PC-3 (cell line): ENCODE data around the gene ARHGDIB. TPM values are rescaled to one million over a fixed set of nuclear protein-coding genes. Genes with fewer than 3 reads are reported as not detected.
A peak's percentile ranks its signal among the peaks of the same experiment; 100 is the strongest.

Source experiments
- ATAC-seq: fragments of 200-7000 bp; cut with Tn5 transposase; 2 replicates; pipeline ENCODE4 v1.9.1; 2020; ENCODE audit warnings: mild to moderate bottlenecking, moderate library complexity
- BruUV-seq: library from RNA; stranded (reverse); fragments of 400-500 nt; replicated peaks from 2 replicates; lab custom pipeline; 2021; lab: Mats Ljungman, UMichigan
- CTCF ChIA-PET: fragments of 300-600 bp; sonication (Branson Sonifier 250); formaldehyde crosslinking; loops from one replicate; lab custom pipeline; 2022; ENCODE audit warnings: antibody characterized with exemption; lab: Charles Lee
- POLR2A ChIA-PET: fragments of 300-600 bp; sonication (Branson Sonifier 250); formaldehyde crosslinking; loops from one replicate; lab custom pipeline; 2022; ENCODE audit warnings: antibody characterized with exemption; ENCODE audit not compliant: unreplicated experiment; lab: Charles Lee
- DNase-seq: peaks from one replicate; pipeline ENCODE4 v3.0.0-alpha.2; 2015
- H2AFZ ChIP-seq: fragments of 300-600 bp; sonication (generic); 2 replicates; pipeline ENCODE4 v1.6.0; 2016; ENCODE audit warnings: antibody characterized with exemption, low read length
- H3F3A ChIP-seq: fragments of 300-600 bp; sonication (generic); one replicate; pipeline ENCODE4 v1.6.0; 2017; ENCODE audit warnings: antibody characterized with exemption, low read length, control low read depth, mild to moderate bottlenecking; ENCODE audit not compliant: unreplicated experiment
- H3K27ac ChIP-seq: fragments of 300-600 bp; sonication (generic); 2 replicates; pipeline ENCODE4 v1.5.1; 2016; ENCODE audit warnings: mild to moderate bottlenecking, low read length
- H3K27me3 ChIP-seq: fragments of 300-600 bp; sonication (generic); 2 replicates; pipeline ENCODE4 v1.6.1; 2016; ENCODE audit warnings: low read length, mixed read lengths
- H3K36me3 ChIP-seq: fragments of 300-600 bp; sonication (generic); 2 replicates; pipeline ENCODE4 v1.6.1; 2016; ENCODE audit warnings: low read depth, mixed run types, low read length, mixed read lengths
- H3K4me1 ChIP-seq: fragments of 300-600 bp; sonication (generic); 2 replicates; pipeline ENCODE4 v1.5.1; 2016; ENCODE audit warnings: low read length; ENCODE audit not compliant: insufficient read depth
- H3K4me2 ChIP-seq: fragments of 300-600 bp; sonication (generic); 2 replicates; pipeline ENCODE4 v1.6.0; 2016; ENCODE audit warnings: low read length
- H3K4me3 ChIP-seq: fragments of 300-600 bp; sonication (generic); 2 replicates; pipeline ENCODE4 v1.5.1; 2016; ENCODE audit warnings: mild to moderate bottlenecking, low read length, mixed read lengths
- H3K79me2 ChIP-seq: fragments of 300-600 bp; sonication (generic); 2 replicates; pipeline ENCODE4 v1.6.1; 2017; ENCODE audit warnings: low read length, mixed read lengths
- H3K9ac ChIP-seq: fragments of 300-600 bp; sonication (generic); 2 replicates; pipeline ENCODE4 v1.6.0; 2016; ENCODE audit warnings: mild to moderate bottlenecking, low read length
- H3K9me2 ChIP-seq: fragments of 300-600 bp; sonication (generic); replicated peaks from 2 replicates; pipeline ENCODE4 v1.6.1; 2016; ENCODE audit warnings: mixed run types, low read length, mixed read lengths
- H3K9me3 ChIP-seq: fragments of 300-600 bp; sonication (generic); 2 replicates; pipeline ENCODE4 v1.6.1; 2016; ENCODE audit warnings: low read length, mixed read lengths
- H4K20me1 ChIP-seq: fragments of 300-600 bp; sonication (generic); 2 replicates; pipeline ENCODE4 v1.6.1; 2016; ENCODE audit warnings: low read length, mixed read lengths
- CTCF ChIP-seq: fragments of 300-600 bp; sonication (generic); conservative IDR thresholded peaks from 2 replicates; pipeline ENCODE4 v1.5.1; 2017; ENCODE audit warnings: antibody characterized with exemption, low read depth, mild to moderate bottlenecking, low read length
- EZH2 ChIP-seq: fragments of 300-600 bp; sonication (generic); IDR thresholded peaks from one replicate; pipeline ENCODE4 v1.6.1; 2017; ENCODE audit warnings: antibody characterized with exemption, mild to moderate bottlenecking, low read length; ENCODE audit not compliant: unreplicated experiment
- EZH2phosphoT487 ChIP-seq: fragments of 300-600 bp; sonication (generic); IDR thresholded peaks from 2 replicates; pipeline ENCODE4 v1.6.1; 2018; ENCODE audit warnings: mild to moderate bottlenecking, antibody characterized with exemption, low read length, borderline replicate concordance
- intact Hi-C: fragments of 100-400 bp; cut with micrococcal nuclease; formaldehyde crosslinking; loops from 2 replicates; pipeline ENCODE4 v1.9.0; 2023
- total RNA-seq: library from RNA; depleted of rRNA; stranded (reverse); fragments of >200 nt; gene quantifications from 2 replicates; pipeline ENCODE4 v1.2.3, GENCODE V29; 2014

ARHGDIB gene
- total RNA-seq, 1 experiment from 2014 or later = 10.4 TPM

DNA sequence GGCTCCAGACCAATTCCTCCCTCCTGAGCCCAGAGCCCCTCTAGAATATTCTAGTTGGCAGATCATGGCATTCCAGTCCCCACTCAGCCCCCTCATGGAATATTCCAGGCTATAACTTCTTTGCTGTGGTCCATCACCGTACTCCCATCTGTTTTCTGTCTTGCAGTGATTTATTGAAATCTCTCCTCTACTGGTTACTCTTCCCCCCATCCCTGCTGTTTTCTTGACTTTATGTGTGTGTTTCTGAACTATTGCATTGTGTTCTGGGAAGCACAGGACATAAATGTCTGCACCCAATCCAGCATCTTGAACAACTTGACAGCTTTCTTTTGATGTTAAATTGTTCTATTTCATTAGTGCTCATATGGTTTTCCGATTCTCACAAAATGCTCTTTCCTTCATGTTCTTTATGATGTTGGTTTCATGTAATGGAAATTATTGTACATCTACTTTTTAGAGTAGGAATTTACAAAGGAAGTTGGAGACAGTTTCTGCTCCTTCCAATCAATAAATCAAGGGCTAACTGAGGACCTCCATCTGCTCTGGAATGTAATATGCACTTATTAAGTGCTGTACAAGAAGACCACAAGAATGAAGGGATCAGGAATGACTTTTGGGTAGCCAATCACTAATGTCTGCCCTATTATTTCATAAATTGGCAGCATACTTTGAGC, 37.8 kb upstream of the ARHGDIB start:
- Histone ChIP-seq H4K20me1 (no peaks in the 10 kb centered on the region), H3K79me2 (no peaks in the 10 kb centered on the region), H3K36me3 (no peaks in the 10 kb centered on the region), H3K27me3 (peaks cover 16% of the 10 kb centered on the region), H3K4me1 (peaks cover 12% of the 10 kb centered on the region), H3K9ac (no peak overlapping the region), H3K4me2 (peak overlapping the region; percentile 40; the same call in 1 of the 2 replicates), H3K27ac (peak overlapping the region; percentile 52), H3K4me3 (no peak overlapping the region), H3F3A (no peaks in the 10 kb centered on the region), H3K9me3 (no peaks in the 10 kb centered on the region), H2AFZ (no peak overlapping the region), H3K9me2 (no peaks in the 10 kb centered on the region)
- CTCF ChIA-PET = no interaction called here
- intact Hi-C loops = no loop called here
- no TSS peak for BruUV-seq
- no peak for DNase-seq
- no peak for ATAC-seq
- TF ChIP-seq EZH2phosphoT487 (no peak), EZH2 (no peak), CTCF (no peak)
- POLR2A ChIA-PET = no interaction called here

DNA sequence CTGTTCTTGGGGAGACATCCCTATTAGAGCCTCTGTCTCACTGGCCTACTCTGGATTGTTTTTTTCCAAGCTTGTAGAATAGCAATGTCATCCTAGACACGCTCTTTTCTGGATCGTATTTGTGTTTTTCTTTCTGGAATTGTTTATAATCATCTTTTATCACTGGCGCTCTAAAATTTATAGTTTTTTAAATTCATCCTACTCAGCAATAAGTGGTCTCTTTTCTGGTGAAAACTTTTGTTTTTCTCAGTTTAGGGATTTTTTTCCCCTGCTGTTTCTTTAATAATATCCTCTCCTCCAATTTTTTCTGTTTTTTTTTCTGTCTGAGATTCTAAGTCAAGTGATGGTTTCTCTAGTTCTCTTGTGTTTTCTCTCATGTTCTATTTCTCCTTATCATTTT, 36.6 kb upstream of the ARHGDIB start:
- Histone ChIP-seq H3F3A (no peaks in the 10 kb centered on the region), H3K9me2 (no peaks in the 10 kb centered on the region), H2AFZ (no peak overlapping the region), H3K27ac (no peak overlapping the region), H3K4me1 (peaks cover 12% of the 10 kb centered on the region), H3K4me3 (no peak overlapping the region), H3K9ac (no peak overlapping the region), H4K20me1 (no peaks in the 10 kb centered on the region), H3K79me2 (no peaks in the 10 kb centered on the region), H3K27me3 (peaks cover 4% of the 10 kb centered on the region), H3K36me3 (no peaks in the 10 kb centered on the region), H3K4me2 (no peak overlapping the region), H3K9me3 (no peaks in the 10 kb centered on the region)
- TF ChIP-seq EZH2phosphoT487 (no peak), EZH2 (no peak), CTCF (no peak)
- DNase-seq = no peak
- POLR2A ChIA-PET = no interaction called here
- no TSS peak for BruUV-seq
- no peak for ATAC-seq
- intact Hi-C loops = no loop called here
- CTCF ChIA-PET = interaction anchor here (0.6 kb wide), 1 partner anchor 195 kb away, joined by 9 read pairs; no protein-coding TSS in a partner anchor
